Panc1 (cell line): ENCODE results near the gene EHBP1. TPM values are rescaled to one million over a fixed set of nuclear protein-coding genes. Genes with fewer than 3 reads are reported as not detected.
A peak's percentile ranks its signal among the peaks of the same experiment; 100 is the strongest.

Experiments used
- ATAC-seq: fragments of 200-7000 bp; cut with Tn5 transposase; 2 replicates; pipeline ENCODE4 v1.9.1; 2020; ENCODE audit warnings: mild to moderate bottlenecking, moderate library complexity
- BruUV-seq: library from RNA; stranded (reverse); fragments of 400-500 nt; replicated peaks from 2 replicates; lab custom pipeline; 2021; lab: Mats Ljungman, UMichigan
- CTCF ChIA-PET: fragments of 300-600 bp; sonication (Branson Sonifier 250); formaldehyde crosslinking; loops from one replicate; lab custom pipeline; 2022; ENCODE audit warnings: antibody characterized with exemption; lab: Charles Lee
- POLR2A ChIA-PET: fragments of 300-600 bp; sonication (Branson Sonifier 250); formaldehyde crosslinking; loops from one replicate; lab custom pipeline; 2022; ENCODE audit warnings: antibody characterized with exemption; lab: Charles Lee
- DNase-seq: peaks from one replicate; pipeline ENCODE4 v3.0.0-alpha.2; 2010; ENCODE audit warnings: low read depth, low spot score
- H3K27ac ChIP-seq: 2 replicates; pipeline ENCODE4 v1.5.1; 2011; ENCODE audit warnings: mild to moderate bottlenecking, low read length, inconsistent platforms
- H3K27me3 ChIP-seq: fragments of 200-500 bp; sonication (Bioruptor generic); 2 replicates; pipeline ENCODE4 v1.6.0; 2014; ENCODE audit warnings: low read length, inconsistent platforms; ENCODE audit not compliant: control insufficient read depth, insufficient read depth
- H3K36me3 ChIP-seq: fragments of 200-500 bp; sonication (Bioruptor generic); 2 replicates; pipeline ENCODE4 v1.5.1; 2014; ENCODE audit warnings: inconsistent platforms, mild to moderate bottlenecking, low read length, moderate library complexity; ENCODE audit not compliant: control insufficient read depth, insufficient read depth
- H3K4me1 ChIP-seq: 2 replicates; pipeline ENCODE4 v1.5.1; 2011; ENCODE audit warnings: inconsistent platforms, mild to moderate bottlenecking, low read length, moderate library complexity; ENCODE audit not compliant: control insufficient read depth, insufficient read depth
- H3K4me3 ChIP-seq, 2 experiments: 2 replicates each; pipeline ENCODE4 v1.5.1; 2011 to 2012; ENCODE audit warnings: low read depth in 2 of 2, low read length in 2 of 2, mild to moderate bottlenecking in 2 of 2, inconsistent platforms in 1 of 2, moderate library complexity in 1 of 2
- H3K9me3 ChIP-seq: fragments of 200-500 bp; sonication (Bioruptor generic); 2 replicates; pipeline ENCODE4 v1.5.1; 2014; ENCODE audit warnings: low read depth, mild to moderate bottlenecking, inconsistent platforms, low read length, moderate library complexity; ENCODE audit not compliant: control insufficient read depth, insufficient read depth
- POLR2AphosphoS5 ChIP-seq: IDR thresholded peaks from 2 replicates; pipeline ENCODE4 v1.6.1; 2012; ENCODE audit warnings: mild to moderate bottlenecking, low read depth, low read length, moderate library complexity
- REST ChIP-seq, 2 experiments: IDR thresholded peaks; 2 replicates each; pipeline ENCODE4 v1.6.1; 2011 to 2012; ENCODE audit warnings: low read depth in 2 of 2, control low read depth in 1 of 2, low read length in 1 of 2, mild to moderate bottlenecking in 1 of 2, moderate library complexity in 1 of 2; ENCODE audit not compliant: insufficient read depth in 1 of 2
- SIN3A ChIP-seq: IDR thresholded peaks from 2 replicates; pipeline ENCODE4 v1.6.1; 2012; ENCODE audit warnings: low read depth, mild to moderate bottlenecking, low read length, moderate library complexity, borderline replicate concordance; ENCODE audit not compliant: insufficient read depth
- TCF7L2 ChIP-seq: IDR thresholded peaks from 2 replicates; pipeline ENCODE4 v1.6.1; 2011; ENCODE audit warnings: mild to moderate bottlenecking, low read depth, low read length, inconsistent platforms
- in situ Hi-C: cut with HindIII; loops from 2 replicates; pipeline ENCODE4 v1.10.0; 2016; ENCODE audit warnings: low sequenced_read_pairs, low pct_unique_long_range_greater_than_20kb
- intact Hi-C: fragments of 100-400 bp; cut with micrococcal nuclease; formaldehyde crosslinking; loops from one replicate; pipeline ENCODE4 v1.10.0; 2022; ENCODE audit not compliant: unreplicated experiment
- total RNA-seq: library from RNA; stranded (reverse); gene quantifications from one replicate; pipeline ENCODE4 v1.2.1, GENCODE V29; 2021; ENCODE audit not compliant: unreplicated experiment
- TF ChIP-seq, protein P1 (sequence below): fragments of 450-650 bp; IDR thresholded peaks from 2 replicates; pipeline ENCODE4 v1.5.1; 2017; ENCODE audit warnings: mild to moderate bottlenecking

EHBP1 gene
- total RNA-seq, 1 experiment from 2014 or later, result 46.1 TPM

DNA sequence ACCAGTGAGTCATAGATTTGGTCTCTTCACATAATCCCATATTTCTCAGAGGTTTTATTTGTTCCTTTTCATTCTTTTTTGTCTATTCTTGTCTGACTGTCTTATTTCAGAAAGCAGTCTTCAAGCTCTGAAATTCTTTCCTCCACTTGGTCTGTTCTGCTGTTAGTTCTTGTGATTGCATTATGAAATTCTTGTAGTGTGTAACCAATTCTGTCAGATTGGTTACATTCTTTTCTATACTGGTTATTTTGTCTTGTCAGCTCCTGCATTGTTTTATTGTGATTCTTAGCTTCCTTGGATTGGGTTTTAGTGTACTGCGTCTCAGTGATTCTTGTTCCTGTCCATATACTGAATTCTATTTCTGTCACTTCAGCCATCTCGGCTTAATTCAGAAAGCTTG, 18.6 kb downstream of the EHBP1 start:
- Histone ChIP-seq H3K27me3 (no peaks in the 10 kb centered on the region), H3K27ac (no peak overlapping the region), H3K4me3 (no peak overlapping the region), H3K9me3 (no peaks in the 10 kb centered on the region; the same call in 1 of the 2 replicates), H3K4me1 (peaks cover 11% of the 10 kb centered on the region; the same call in 1 of the 2 replicates), H3K36me3 (0 out of 2 replicates have a peak, but pooled peaks cover 3% of the 10 kb centered on the region)
- ChIA-PET CTCF (interaction anchor here (0.5 kb wide), 1 partner anchor 43 kb away, joined by 12 read pairs; no protein-coding TSS in a partner anchor), POLR2A (no interaction called here)
- TF ChIP-seq REST (IDR thresholded peaks at IDR 0.05; ENCODE audit: insufficient read depth in 1 of 2, low read depth in 2 of 2, low read length in 1 of 2), result no peak
- TF ChIP-seq TCF7L2, result no peak
- in situ Hi-C loops (no loop called here), intact Hi-C loops (no loop called here)
- ATAC-seq (no peak), DNase-seq (no peak)
- BruUV-seq, result no TSS peak

- DNase-seq (no peak), ATAC-seq (peak; percentile 85)
- intact Hi-C loops (no loop called here), in situ Hi-C loops (no loop called here)
- ChIA-PET CTCF (interaction anchor here (0.6 kb wide), 1 partner anchor 268 kb away, joined by 5 read pairs; no protein-coding TSS in a partner anchor), POLR2A (no interaction called here)
- BruUV-seq, result no TSS peak
- no peaks in the 10 kb centered on the region for H3K27me3 ChIP-seq
- H3K4me3 ChIP-seq, result no peak overlapping the region
- no peaks in the 10 kb centered on the region; the same call in 1 of the 2 replicates for H3K9me3 ChIP-seq
- 0 out of 2 replicates have a peak, but pooled peaks cover 3% of the 10 kb centered on the region for H3K36me3 ChIP-seq
- H3K4me1 ChIP-seq, result peaks cover 11% of the 10 kb centered on the region; the same call in 1 of the 2 replicates
- TF ChIP-seq, protein P1, sequence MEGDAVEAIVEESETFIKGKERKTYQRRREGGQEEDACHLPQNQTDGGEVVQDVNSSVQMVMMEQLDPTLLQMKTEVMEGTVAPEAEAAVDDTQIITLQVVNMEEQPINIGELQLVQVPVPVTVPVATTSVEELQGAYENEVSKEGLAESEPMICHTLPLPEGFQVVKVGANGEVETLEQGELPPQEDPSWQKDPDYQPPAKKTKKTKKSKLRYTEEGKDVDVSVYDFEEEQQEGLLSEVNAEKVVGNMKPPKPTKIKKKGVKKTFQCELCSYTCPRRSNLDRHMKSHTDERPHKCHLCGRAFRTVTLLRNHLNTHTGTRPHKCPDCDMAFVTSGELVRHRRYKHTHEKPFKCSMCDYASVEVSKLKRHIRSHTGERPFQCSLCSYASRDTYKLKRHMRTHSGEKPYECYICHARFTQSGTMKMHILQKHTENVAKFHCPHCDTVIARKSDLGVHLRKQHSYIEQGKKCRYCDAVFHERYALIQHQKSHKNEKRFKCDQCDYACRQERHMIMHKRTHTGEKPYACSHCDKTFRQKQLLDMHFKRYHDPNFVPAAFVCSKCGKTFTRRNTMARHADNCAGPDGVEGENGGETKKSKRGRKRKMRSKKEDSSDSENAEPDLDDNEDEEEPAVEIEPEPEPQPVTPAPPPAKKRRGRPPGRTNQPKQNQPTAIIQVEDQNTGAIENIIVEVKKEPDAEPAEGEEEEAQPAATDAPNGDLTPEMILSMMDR, result peak; percentile 79
- TF ChIP-seq POLR2AphosphoS5, result no peak
- H3K27ac ChIP-seq, result no peak overlapping the region
Observed at GRCh38 chr2:62724886-62725711, 19.6 kb downstream of the EHBP1 start.

GRCh38 chr2:62725712-62726055, 20.2 kb downstream of the EHBP1 start:
- TF ChIP-seq, protein P1, result no peak
- TF ChIP-seq SIN3A, result no peak
- no peak for TF ChIP-seq TCF7L2
- TF ChIP-seq REST (IDR thresholded peaks at IDR 0.05; ENCODE audit: insufficient read depth in 1 of 2, low read depth in 2 of 2, low read length in 1 of 2), result no peak
- TF ChIP-seq POLR2AphosphoS5, result no peak
- BruUV-seq, result no TSS peak

More at GRCh38 chr2:62725712-62726055, 20.2 kb downstream of the EHBP1 start:
- H3K36me3 ChIP-seq, result 0 out of 2 replicates have a peak, but pooled peaks cover 3% of the 10 kb centered on the region
- no peak overlapping the region for H3K4me3 ChIP-seq
- no peak overlapping the region for H3K27ac ChIP-seq
- POLR2A ChIA-PET, result no interaction called here
- no peaks in the 10 kb centered on the region for H3K27me3 ChIP-seq
- peaks cover 11% of the 10 kb centered on the region; the same call in 1 of the 2 replicates for H3K4me1 ChIP-seq
- ATAC-seq, result peak; percentile 46
- intact Hi-C loops (no loop called here), in situ Hi-C loops (no loop called here)
- H3K9me3 ChIP-seq, result no peaks in the 10 kb centered on the region; the same call in 1 of the 2 replicates
- DNase-seq, result no peak
- CTCF ChIA-PET, result interaction anchor here (0.6 kb wide), 1 partner anchor 269 kb away, joined by 5 read pairs; no protein-coding TSS in a partner anchor
